HepG2 (cell line): ENCODE measurements around the gene EVA1A. TPM values are rescaled to one million over a fixed set of nuclear protein-coding genes. Genes with fewer than 3 reads are reported as not detected.

Experiments used
- AGO2 ChIP-seq: fragments of 200-400 bp; formaldehyde crosslinking; optimal IDR thresholded peaks from 2 replicates; pipeline ENCODE3; 2017; ENCODE audit warnings: mild to moderate bottlenecking, low read depth, low read length, moderate library complexity
- ELF1 ChIP-seq: sonication (generic); formaldehyde crosslinking; IDR thresholded peaks from 2 replicates; pipeline ENCODE4 v1.4.0; 2020; ENCODE audit warnings: missing genetic modification reagents
- MEIS2 ChIP-seq: sonication (generic); formaldehyde crosslinking; IDR thresholded peaks from 2 replicates; pipeline ENCODE4 v1.9.0; 2021; ENCODE audit warnings: mild to moderate bottlenecking, missing genetic modification reagents
- MLLT10 ChIP-seq: sonication (generic); formaldehyde crosslinking; IDR thresholded peaks from 2 replicates; pipeline ENCODE4 v1.4.0; 2020; ENCODE audit warnings: missing genetic modification reagents
- NFIB ChIP-seq: sonication (generic); formaldehyde crosslinking; IDR thresholded peaks from 2 replicates; pipeline ENCODE4 v1.9.0; 2021; ENCODE audit warnings: missing genetic modification reagents, mild to moderate bottlenecking, borderline replicate concordance
- SATB2 ChIP-seq: sonication (generic); formaldehyde crosslinking; IDR thresholded peaks from 2 replicates; pipeline ENCODE4 v1.5.0; 2020; ENCODE audit warnings: missing genetic modification reagents
- XBP1 ChIP-seq: sonication (generic); formaldehyde crosslinking; IDR thresholded peaks from 2 replicates; pipeline ENCODE4 v1.5.0; 2020; ENCODE audit warnings: missing genetic modification reagents
- YY1 ChIP-seq: IDR thresholded peaks from 2 replicates; pipeline ENCODE4 v1.6.1; 2011; ENCODE audit warnings: low read length, low read depth, moderate library complexity, mild to moderate bottlenecking; ENCODE audit not compliant: insufficient read depth, insufficient replicate concordance
- ZBTB14 ChIP-seq: sonication (generic); formaldehyde crosslinking; IDR thresholded peaks from 2 replicates; pipeline ENCODE4 v1.4.0; 2020; ENCODE audit warnings: missing genetic modification reagents
- ZFP37 ChIP-seq: sonication (generic); formaldehyde crosslinking; IDR thresholded peaks from 2 replicates; pipeline ENCODE4 v1.4.0; 2020; ENCODE audit warnings: missing genetic modification reagents, borderline replicate concordance
- ZKSCAN8 ChIP-seq: IDR thresholded peaks from 2 replicates; pipeline ENCODE4 v1.6.1; 2016; ENCODE audit warnings: borderline replicate concordance, missing genetic modification reagents, missing compliant biosample characterization
- ZNF224 ChIP-seq: sonication (generic); formaldehyde crosslinking; IDR thresholded peaks from 2 replicates; pipeline ENCODE4 v1.5.0; 2020; ENCODE audit warnings: mild to moderate bottlenecking, missing genetic modification reagents
- ZNF296 ChIP-seq: sonication (generic); formaldehyde crosslinking; conservative IDR thresholded peaks from 2 replicates; pipeline ENCODE4 v1.5.0; 2020; ENCODE audit warnings: mild to moderate bottlenecking, missing genetic modification reagents
- ZNF318 ChIP-seq: sonication (generic); formaldehyde crosslinking; IDR thresholded peaks from 2 replicates; pipeline ENCODE4 v1.4.0; 2020; ENCODE audit warnings: mild to moderate bottlenecking, missing genetic modification reagents
- polyA plus RNA-seq, 8 experiments: library from polyadenylated mRNA; depleted of rRNA in 3 of 8; stranded (reverse) in 7 of 8; unstranded in 1 of 8; fragments of >200 nt; fragmentation: Illumina TruSeq in 4 of 8; extraction: Trizol in 4 of 8; gene quantifications; 2 replicates each; pipeline versions ENCODE4 v1.2.1 to v1.2.3, GENCODE V29; 2011 to 2016; ENCODE audit warnings: low read depth in 4 of 8, missing spikeins in 1 of 8, mixed read lengths in 1 of 8; ENCODE audit not compliant: insufficient read depth in 1 of 8
- total RNA-seq, 5 experiments: library from RNA; depleted of rRNA; stranded (reverse); fragments of >200 nt; fragmentation: Illumina TruSeq; extraction: Trizol; gene quantifications; 2 replicates each; pipeline ENCODE4 v1.2.3, GENCODE V29; 2016; ENCODE audit warnings: low read depth in 1 of 5
- TF ChIP-seq, protein P1 (sequence below): sonication (generic); formaldehyde crosslinking; IDR thresholded peaks from 2 replicates; pipeline ENCODE4 v1.4.0; 2020; ENCODE audit warnings: missing genetic modification reagents, borderline replicate concordance

Gene EVA1A
- total and polyA plus RNA-seq, 2 of the 13 experiments (the other 11 are each of a cell fraction or from before 2014, with no cell fraction given): 57.5 to 57.8 TPM

DNA sequence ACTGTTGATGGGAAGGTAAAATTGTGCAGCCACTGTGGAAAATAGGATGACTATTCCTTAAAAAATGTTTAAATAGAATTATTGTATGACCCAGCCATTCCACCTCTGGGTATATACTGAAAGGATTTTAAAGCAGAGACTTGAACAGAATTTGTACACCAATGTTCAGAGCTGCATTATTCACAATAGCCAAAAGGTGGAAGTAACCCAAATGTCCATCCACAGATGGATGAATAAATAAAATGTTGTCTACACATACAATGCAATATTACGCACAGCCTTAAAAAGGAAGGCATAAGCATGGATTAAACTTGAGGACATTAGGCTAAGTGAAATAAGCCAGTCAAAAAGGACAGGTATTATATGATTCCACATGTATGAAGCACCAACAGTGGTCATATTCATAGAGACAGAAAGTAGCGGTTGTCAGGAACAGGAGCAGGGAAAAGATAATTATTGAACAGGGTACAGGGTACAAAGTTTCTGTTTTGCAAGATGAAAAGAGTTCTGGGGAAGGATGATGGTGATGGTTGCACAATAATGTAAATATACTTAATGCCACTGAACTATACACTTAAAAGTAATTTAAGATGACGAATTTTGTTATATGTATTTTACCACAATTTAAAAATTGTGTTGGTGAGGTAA is 39.4 kb downstream of the EVA1A start (continued):
- peak; percentile 44; the same call in 1 of the 2 replicates for TF ChIP-seq ELF1 (CRISPR knock-in tag)
- TF ChIP-seq, protein P1, sequence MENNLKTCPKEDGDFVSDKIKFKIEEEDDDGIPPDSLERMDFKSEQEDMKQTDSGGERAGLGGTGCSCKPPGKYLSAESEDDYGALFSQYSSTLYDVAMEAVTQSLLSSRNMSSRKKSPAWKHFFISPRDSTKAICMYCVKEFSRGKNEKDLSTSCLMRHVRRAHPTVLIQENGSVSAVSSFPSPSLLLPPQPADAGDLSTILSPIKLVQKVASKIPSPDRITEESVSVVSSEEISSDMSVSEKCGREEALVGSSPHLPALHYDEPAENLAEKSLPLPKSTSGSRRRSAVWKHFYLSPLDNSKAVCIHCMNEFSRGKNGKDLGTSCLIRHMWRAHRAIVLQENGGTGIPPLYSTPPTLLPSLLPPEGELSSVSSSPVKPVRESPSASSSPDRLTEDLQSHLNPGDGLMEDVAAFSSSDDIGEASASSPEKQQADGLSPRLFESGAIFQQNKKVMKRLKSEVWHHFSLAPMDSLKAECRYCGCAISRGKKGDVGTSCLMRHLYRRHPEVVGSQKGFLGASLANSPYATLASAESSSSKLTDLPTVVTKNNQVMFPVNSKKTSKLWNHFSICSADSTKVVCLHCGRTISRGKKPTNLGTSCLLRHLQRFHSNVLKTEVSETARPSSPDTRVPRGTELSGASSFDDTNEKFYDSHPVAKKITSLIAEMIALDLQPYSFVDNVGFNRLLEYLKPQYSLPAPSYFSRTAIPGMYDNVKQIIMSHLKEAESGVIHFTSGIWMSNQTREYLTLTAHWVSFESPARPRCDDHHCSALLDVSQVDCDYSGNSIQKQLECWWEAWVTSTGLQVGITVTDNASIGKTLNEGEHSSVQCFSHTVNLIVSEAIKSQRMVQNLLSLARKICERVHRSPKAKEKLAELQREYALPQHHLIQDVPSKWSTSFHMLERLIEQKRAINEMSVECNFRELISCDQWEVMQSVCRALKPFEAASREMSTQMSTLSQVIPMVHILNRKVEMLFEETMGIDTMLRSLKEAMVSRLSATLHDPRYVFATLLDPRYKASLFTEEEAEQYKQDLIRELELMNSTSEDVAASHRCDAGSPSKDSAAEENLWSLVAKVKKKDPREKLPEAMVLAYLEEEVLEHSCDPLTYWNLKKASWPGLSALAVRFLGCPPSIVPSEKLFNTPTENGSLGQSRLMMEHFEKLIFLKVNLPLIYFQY: 0 out of 2 replicates have a peak, but pooled peaks have one; percentile 43
- TF ChIP-seq MEIS2 (CRISPR knock-in tag): 0 out of 2 replicates have a peak, but pooled peaks have one; percentile 42
- TF ChIP-seq AGO2: no peak
- TF ChIP-seq ZNF296 (CRISPR knock-in tag): no peak
- no peak for TF ChIP-seq ZBTB14
- TF ChIP-seq MLLT10 (CRISPR knock-in tag): no peak
- TF ChIP-seq ZKSCAN8 (CRISPR knock-in tag): peak; percentile 95
- TF ChIP-seq YY1: peak; percentile 9
- TF ChIP-seq ZNF224 (CRISPR knock-in tag): no peak
- TF ChIP-seq SATB2: no peak; the same call in 1 of the 2 replicates
- no peak for TF ChIP-seq NFIB (CRISPR knock-in tag)
- no peak for TF ChIP-seq ZNF318
- TF ChIP-seq XBP1: no peak
- TF ChIP-seq ZFP37 (CRISPR knock-in tag): no peak
